Thoracic aorta (tissue), 2 donors: Measurements from ENCODE around the gene NLRP8. TPM values are rescaled to one million over a fixed set of nuclear protein-coding genes. Genes with fewer than 3 reads are reported as not detected.
"Not testable (repeated sequence)": the region's sequence is repeated elsewhere in the genome, so short reads cannot be mapped to it uniquely, and the experiment has no call there.

Experiments
- ATAC-seq: fragments of 150-250 bp; one replicate; pipeline ENCODE4 v1.8.0; 2017; ENCODE audit warnings: low read depth; ENCODE audit not compliant: insufficient number of reproducible peaks, low FRiP score
- DNase-seq: peaks from one replicate; pipeline ENCODE4 v3.0.0-alpha.2; 2020; ENCODE audit warnings: low spot score
- H3K27ac ChIP-seq, 2 donors: fragments of 200-600 bp; sonication (generic); 1 replicate in 1 of 2; 2 replicates in 1 of 2; pipeline ENCODE4 v1.5.1; 2016; ENCODE audit warnings: mild to moderate bottlenecking in 2 of 2, moderate library complexity in 2 of 2
- H3K27me3 ChIP-seq: fragments of 200-600 bp; sonication (generic); replicated peaks from 2 replicates; pipeline ENCODE4 v1.6.0; 2016; ENCODE audit warnings: mild to moderate bottlenecking; ENCODE audit not compliant: insufficient read depth
- H3K36me3 ChIP-seq: fragments of 200-600 bp; sonication (generic); one replicate; pipeline ENCODE4 v1.5.1; 2016
- H3K4me1 ChIP-seq, 2 donors: fragments of 200-600 bp; sonication (generic); 1 replicate in 1 of 2; 2 replicates in 1 of 2; pipeline versions ENCODE4 v1.5.1 to v1.6.0; 2016; ENCODE audit warnings: low read depth in 2 of 2, mild to moderate bottlenecking in 1 of 2; ENCODE audit not compliant: control insufficient read depth in 1 of 2
- H3K4me3 ChIP-seq: fragments of 200-600 bp; sonication (generic); 2 replicates; pipeline ENCODE4 v1.5.1; 2016; ENCODE audit warnings: mild to moderate bottlenecking
- H3K9me3 ChIP-seq: fragments of 200-600 bp; sonication (generic); 2 replicates; pipeline ENCODE4 v1.5.1; 2016
- total RNA-seq, 2 donors: library from RNA; depleted of rRNA; stranded (reverse); fragments of >200 nt; gene quantifications; one replicate each; pipeline versions ENCODE4 v1.1.0 to v1.2.3, GENCODE V29; 2016
- TF ChIP-seq, protein P1 (sequence below): fragments of 200-600 bp; sonication (generic); IDR thresholded peaks from one replicate; pipeline ENCODE4 v1.5.1; 2019; ENCODE audit warnings: antibody characterized with exemption

Gene NLRP8
- total RNA-seq, 2 donors from 2014 or later = not detected

DNA sequence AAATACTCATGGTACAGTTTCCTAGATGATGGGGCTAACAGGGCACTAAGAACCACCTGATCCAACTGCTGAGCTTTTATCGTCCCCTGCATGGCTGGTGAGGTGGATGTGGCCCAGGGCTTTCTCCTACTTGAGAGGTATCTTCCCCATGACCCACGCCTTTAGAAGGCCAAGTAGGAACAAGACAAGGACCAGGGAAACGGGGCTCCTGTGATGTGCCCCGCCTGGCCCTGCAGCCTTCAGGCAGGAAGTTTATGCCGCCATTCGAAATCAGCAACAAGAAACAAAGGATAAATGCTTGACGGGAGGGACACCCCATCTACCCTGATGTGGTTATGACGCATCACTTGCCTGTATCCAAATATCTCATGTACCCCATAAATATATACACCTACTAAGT lies 19.6 kb upstream of the NLRP8 start:
- DNase-seq (no peak), ATAC-seq (no peak)
- Histone ChIP-seq H3K9me3 (no peaks in the 10 kb centered on the region), H3K4me3 (no peak overlapping the region), H3K27ac (no peak overlapping the region), H3K36me3 (no peaks in the 10 kb centered on the region), H3K4me1 (no peaks in the 10 kb centered on the region), H3K27me3 (no peaks in the 10 kb centered on the region)
- TF ChIP-seq, protein P1, sequence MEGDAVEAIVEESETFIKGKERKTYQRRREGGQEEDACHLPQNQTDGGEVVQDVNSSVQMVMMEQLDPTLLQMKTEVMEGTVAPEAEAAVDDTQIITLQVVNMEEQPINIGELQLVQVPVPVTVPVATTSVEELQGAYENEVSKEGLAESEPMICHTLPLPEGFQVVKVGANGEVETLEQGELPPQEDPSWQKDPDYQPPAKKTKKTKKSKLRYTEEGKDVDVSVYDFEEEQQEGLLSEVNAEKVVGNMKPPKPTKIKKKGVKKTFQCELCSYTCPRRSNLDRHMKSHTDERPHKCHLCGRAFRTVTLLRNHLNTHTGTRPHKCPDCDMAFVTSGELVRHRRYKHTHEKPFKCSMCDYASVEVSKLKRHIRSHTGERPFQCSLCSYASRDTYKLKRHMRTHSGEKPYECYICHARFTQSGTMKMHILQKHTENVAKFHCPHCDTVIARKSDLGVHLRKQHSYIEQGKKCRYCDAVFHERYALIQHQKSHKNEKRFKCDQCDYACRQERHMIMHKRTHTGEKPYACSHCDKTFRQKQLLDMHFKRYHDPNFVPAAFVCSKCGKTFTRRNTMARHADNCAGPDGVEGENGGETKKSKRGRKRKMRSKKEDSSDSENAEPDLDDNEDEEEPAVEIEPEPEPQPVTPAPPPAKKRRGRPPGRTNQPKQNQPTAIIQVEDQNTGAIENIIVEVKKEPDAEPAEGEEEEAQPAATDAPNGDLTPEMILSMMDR = no peak

DNA sequence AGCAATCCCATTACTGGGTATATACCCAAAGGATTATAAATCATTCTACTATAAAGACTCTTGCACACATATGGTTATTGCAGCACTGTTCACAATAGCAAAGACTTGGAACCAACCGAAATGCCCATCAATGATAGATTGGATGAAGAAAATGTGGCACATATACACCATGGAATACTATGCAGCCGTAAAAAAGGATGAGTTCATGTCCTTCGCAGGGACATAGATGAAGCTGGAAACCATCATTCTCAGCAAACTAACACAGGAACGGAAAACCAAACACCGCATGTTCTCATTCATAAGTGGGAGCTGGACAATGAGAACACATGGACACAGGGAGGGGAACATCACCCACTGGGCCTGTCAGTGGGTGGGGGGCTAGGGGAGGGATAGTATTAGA lies 18.4 kb upstream of the NLRP8 start:
- not testable (repeated sequence) for H3K4me1 ChIP-seq, H3K27me3 ChIP-seq, ATAC-seq, H3K36me3 ChIP-seq, DNase-seq, H3K4me3 ChIP-seq, H3K27ac ChIP-seq, H3K9me3 ChIP-seq

DNA sequence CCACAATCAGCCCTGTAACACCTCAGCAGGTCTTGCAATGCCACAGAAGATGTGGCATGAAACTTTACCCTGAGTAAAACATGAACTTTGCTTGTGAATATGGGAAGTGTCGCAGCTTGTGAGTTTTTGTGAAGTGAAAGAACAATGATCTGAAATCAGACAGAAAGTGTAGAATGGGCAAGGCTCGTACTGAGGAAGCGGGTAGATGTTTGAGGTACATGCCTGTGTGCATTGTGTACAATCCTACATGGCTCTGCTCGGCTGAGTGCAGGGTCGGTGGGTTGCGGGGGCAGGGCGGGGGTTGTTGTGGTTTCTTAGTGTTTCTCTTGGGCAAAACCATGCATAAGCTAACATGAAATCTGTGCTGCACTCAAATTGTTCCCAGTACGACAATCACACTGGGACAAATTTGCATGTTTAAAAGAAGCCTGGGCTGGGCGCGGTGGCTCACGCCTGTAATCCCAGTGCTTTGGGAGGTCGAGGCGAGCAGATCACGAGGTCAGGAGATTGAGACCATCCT lies 16.6 kb upstream of the NLRP8 start:
- no peaks in the 10 kb centered on the region for H3K36me3 ChIP-seq
- no peaks in the 10 kb centered on the region for H3K4me1 ChIP-seq
- no peaks in the 10 kb centered on the region for H3K9me3 ChIP-seq
- DNase-seq (no peak), ATAC-seq (no peak)
- no peaks in the 10 kb centered on the region for H3K27me3 ChIP-seq
- TF ChIP-seq, protein P1 = no peak
- no peak overlapping the region for H3K4me3 ChIP-seq
- no peak overlapping the region for H3K27ac ChIP-seq

DNA sequence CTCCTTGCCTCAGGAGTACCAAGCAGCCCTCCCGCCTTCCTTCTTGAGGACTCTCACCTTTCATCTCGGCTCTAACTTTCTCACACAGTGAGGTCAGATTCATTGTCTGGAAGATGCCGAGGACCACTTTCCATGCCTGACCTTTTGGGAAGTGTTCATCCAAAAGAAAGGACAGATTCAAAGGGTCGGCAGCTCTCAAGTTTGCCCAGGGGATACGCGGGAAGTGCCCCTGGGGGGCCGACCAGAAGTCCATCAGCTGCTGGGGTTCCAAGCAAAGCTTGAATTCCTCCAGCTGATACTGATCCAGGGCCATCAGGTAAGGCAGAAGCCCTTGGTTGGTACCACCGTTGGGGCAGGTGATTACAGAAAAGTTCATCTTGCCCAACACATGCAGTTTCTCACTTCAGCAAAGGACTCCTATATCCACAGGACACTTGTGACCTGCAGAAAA lies 15.7 kb upstream of the NLRP8 start, which contains the start of gene NLRP13:
Gene NLRP13 (minus strand): TSS at position 401 of the 451 bp plus-strand sequence. CDS start 25 bp downstream, at position 376.
- no peaks in the 10 kb centered on the region for H3K9me3 ChIP-seq
- TF ChIP-seq, protein P1 = no peak
- no peak within 1 kb of the TSS for H3K27ac ChIP-seq
- H3K27me3 ChIP-seq = no peaks in the 10 kb centered on the region
- H3K4me3 ChIP-seq = no peak within 1 kb of the TSS
- H3K4me1 ChIP-seq = no peaks in the 10 kb centered on the region
- no peak for DNase-seq
- no peak for ATAC-seq
- H3K36me3 ChIP-seq = no peaks in the 10 kb centered on the region

DNA sequence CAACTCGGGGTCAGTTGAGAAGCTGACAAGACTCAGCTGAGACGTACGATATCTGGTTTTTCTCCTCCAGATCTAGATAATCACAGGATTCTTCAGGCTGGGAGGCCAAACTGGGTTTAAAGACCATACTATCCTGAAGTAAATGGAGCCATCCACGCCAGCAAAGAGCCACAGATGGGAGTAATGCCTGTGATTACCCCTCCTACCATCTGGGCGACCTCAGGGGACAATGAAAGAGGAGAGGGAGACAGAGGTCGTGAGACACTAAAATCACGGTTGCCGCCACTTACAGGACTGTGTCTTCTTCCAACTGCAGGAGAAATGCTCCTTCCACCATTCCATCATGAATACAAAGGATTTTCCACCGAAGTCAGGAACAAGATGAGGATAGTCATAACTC lies 12.4 kb upstream of the NLRP8 start:
- Histone ChIP-seq H3K36me3 (no peaks in the 10 kb centered on the region), H3K9me3 (no peaks in the 10 kb centered on the region), H3K27ac (no peak overlapping the region), H3K4me3 (no peak overlapping the region), H3K4me1 (no peaks in the 10 kb centered on the region), H3K27me3 (no peaks in the 10 kb centered on the region)
- DNase-seq (no peak), ATAC-seq (no peak)
- TF ChIP-seq, protein P1 = no peak

DNA sequence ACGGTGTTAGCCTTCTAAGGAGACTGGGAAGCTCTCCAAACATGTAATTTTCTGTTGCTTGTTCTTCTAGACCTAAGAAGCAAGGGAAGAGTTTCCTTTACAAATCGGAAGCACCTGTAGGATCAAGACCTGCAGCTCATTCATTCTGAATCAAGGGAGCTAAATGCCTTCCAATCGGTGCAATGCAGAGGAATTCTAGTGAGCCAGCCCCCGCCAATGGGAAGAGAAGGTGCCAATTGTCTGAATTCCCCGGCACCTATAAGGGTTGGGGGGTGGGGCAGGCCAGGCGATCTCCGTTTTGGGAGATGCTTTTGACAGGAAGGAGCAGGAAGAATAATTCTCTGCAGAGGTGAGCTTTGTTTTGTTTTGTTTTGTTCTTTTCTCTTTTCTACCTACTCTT lies 8.4 kb upstream of the NLRP8 start:
- no peak for ATAC-seq

More for the DNA sequence above, 8.4 kb upstream of the NLRP8 start:
- Histone ChIP-seq H3K4me1 (no peaks in the 10 kb centered on the region), H3K36me3 (no peaks in the 10 kb centered on the region), H3K27ac (no peak overlapping the region), H3K9me3 (no peaks in the 10 kb centered on the region), H3K4me3 (no peak overlapping the region), H3K27me3 (no peaks in the 10 kb centered on the region)
- TF ChIP-seq, protein P1 = no peak
- no peak for DNase-seq
